ENCODE measurements around the gene MEST. TPM values are rescaled to one million over a fixed set of nuclear protein-coding genes. Genes with fewer than 3 reads are reported as not detected.

MEST gene
- total RNA-seq, 1 experiment from 2014 or later = 44.4 TPM

- H3K27ac ChIP-seq (ENCODE audit: low read length) = no peak overlapping the region
- DNase-seq (ENCODE audit: low read depth, low spot score) = no peak
- ATAC-seq = no peak
- in situ Hi-C loops (cut with HindIII; ENCODE audit: low pct_unique_long_range_greater_than_20kb, low sequenced_read_pairs) (no loop called here), intact Hi-C loops (cut with micrococcal nuclease; ENCODE audit: unreplicated experiment) (no loop called here)
- H3K27me3 ChIP-seq (ENCODE audit: control insufficient read depth, insufficient read depth, low read length) = no peaks in the 10 kb centered on the region
- no TSS peak for BruUV-seq (replicated peaks)
- TF ChIP-seq SIN3A (IDR thresholded peaks at IDR 0.05; ENCODE audit: borderline replicate concordance, insufficient read depth, low read depth, low read length) (no peak), TCF7L2 (IDR thresholded peaks at IDR 0.05; ENCODE audit: low read depth, low read length) (no peak), REST (IDR thresholded peaks at IDR 0.05; ENCODE audit: insufficient read depth in 1 of 2, low read depth in 2 of 2, low read length in 1 of 2) (no peak)
- H3K4me1 ChIP-seq (ENCODE audit: control insufficient read depth, insufficient read depth, low read length) = no peaks in the 10 kb centered on the region
- CTCF ChIA-PET = no interaction called here
- no peak overlapping the region for H3K4me3 ChIP-seq (ENCODE audit: low read depth in 2 of 2, low read length in 2 of 2)
- no peaks in the 10 kb centered on the region; the same call in 1 of the 2 replicates for H3K9me3 ChIP-seq (ENCODE audit: control insufficient read depth, insufficient read depth, low read depth, low read length)
- POLR2A ChIA-PET = no interaction called here
- no peaks in the 10 kb centered on the region for H3K36me3 ChIP-seq (ENCODE audit: control insufficient read depth, insufficient read depth, low read length)
Observed at GRCh38 chr7:130476297-130477150, 15.4 kb upstream of the MEST start.

GRCh38 chr7:130478991-130479390, 12.9 kb upstream of the MEST start:
- no peaks in the 10 kb centered on the region for H3K4me1 ChIP-seq (ENCODE audit: control insufficient read depth, insufficient read depth, low read length)
- in situ Hi-C loops (cut with HindIII; ENCODE audit: low pct_unique_long_range_greater_than_20kb, low sequenced_read_pairs) (no loop called here), intact Hi-C loops (cut with micrococcal nuclease; ENCODE audit: unreplicated experiment) (no loop called here)
- H3K27me3 ChIP-seq (ENCODE audit: control insufficient read depth, insufficient read depth, low read length) = no peaks in the 10 kb centered on the region
- no peak overlapping the region for H3K27ac ChIP-seq (ENCODE audit: low read length)
- H3K9me3 ChIP-seq (ENCODE audit: control insufficient read depth, insufficient read depth, low read depth, low read length) = no peaks in the 10 kb centered on the region; the same call in 1 of the 2 replicates
- no peak for DNase-seq (ENCODE audit: low read depth, low spot score)
- no peaks in the 10 kb centered on the region for H3K36me3 ChIP-seq (ENCODE audit: control insufficient read depth, insufficient read depth, low read length)
- TF ChIP-seq REST (IDR thresholded peaks at IDR 0.05; ENCODE audit: insufficient read depth in 1 of 2, low read depth in 2 of 2, low read length in 1 of 2) (no peak), POLR2AphosphoS5 (IDR thresholded peaks at IDR 0.05; ENCODE audit: low read depth, low read length) (no peak), TCF7L2 (IDR thresholded peaks at IDR 0.05; ENCODE audit: low read depth, low read length) (no peak), CTCF (IDR thresholded peaks at IDR 0.05) (no peak), SIN3A (IDR thresholded peaks at IDR 0.05; ENCODE audit: borderline replicate concordance, insufficient read depth, low read depth, low read length) (no peak)
- no peak for ATAC-seq
- no TSS peak for BruUV-seq (replicated peaks)
- POLR2A ChIA-PET = no interaction called here
- H3K4me3 ChIP-seq (ENCODE audit: low read depth in 2 of 2, low read length in 2 of 2) = no peak overlapping the region
- CTCF ChIA-PET = interaction anchor here (0.6 kb wide), 1 partner anchor 1105 kb away, joined by 3 read pairs; no protein-coding TSS in a partner anchor
